HepG2 (cell line): ENCODE results near the gene TBC1D32. TPM values are rescaled to one million over a fixed set of nuclear protein-coding genes. Genes with fewer than 3 reads are reported as not detected.

Source experiments
- ATAC-seq: fragments of 200-7000 bp; cut with Tn5 transposase; 3 replicates; pipeline ENCODE4 v1.9.1; 2020; ENCODE audit warnings: mild to moderate bottlenecking, moderate library complexity
- BruUV-seq: library from RNA; stranded (reverse); fragments of 400-500 nt; replicated peaks from 2 replicates; lab custom pipeline; 2021; lab: Mats Ljungman, UMichigan
- CTCF ChIA-PET: fragments of 300-600 bp; formaldehyde crosslinking; extraction: SDS; loops from one replicate; lab custom pipeline; 2021; ENCODE audit warnings: low total read pairs, inconsistent platforms, low intra/inter-chr PET ratio; lab: Yijun Ruan, JAX
- POLR2A ChIA-PET: fragments of 350-600 bp; sonication (Branson Sonifier 250); formaldehyde crosslinking; loops from one replicate; lab custom pipeline; 2020; ENCODE audit warnings: antibody characterized with exemption, inconsistent platforms; lab: Yijun Ruan, JAX
- DNase-seq: peaks from one replicate; pipeline ENCODE4 v3.0.0-alpha.2; 2015; ENCODE audit warnings: low spot score
- FAIRE-seq: peaks from 3 replicates; lab custom pipeline; 2011; peaks lifted over from hg19 to GRCh38; lab: Jason Lieb, UNC
- H2AFZ ChIP-seq: one replicate; pipeline ENCODE4 v1.6.1; 2011; ENCODE audit warnings: low read length, inconsistent platforms
- H3K27ac ChIP-seq: fragments of 300-600 bp; 3 replicates; pipeline ENCODE4 v1.8.0; 2011; ENCODE audit warnings: mixed run types, mild to moderate bottlenecking, mixed read lengths, low read length, inconsistent platforms; ENCODE audit not compliant: insufficient read depth; ENCODE audit errors: extremely low read length
- H3K27me3 ChIP-seq, 2 experiments: fragments of 200-600 bp in 1 of 2; 2 replicates in 1 of 2; 3 replicates in 1 of 2; pipeline versions ENCODE4 v1.6.0 to v1.8.0; 2011; ENCODE audit warnings: low read length in 2 of 2, mild to moderate bottlenecking in 2 of 2, moderate library complexity in 2 of 2, inconsistent platforms in 1 of 2; ENCODE audit not compliant: insufficient read depth in 2 of 2, control insufficient read depth in 1 of 2
- H3K36me3 ChIP-seq, 2 experiments: fragments of 200-600 bp in 1 of 2; replicated peaks in 1 of 2; 2 replicates in 1 of 2; 3 replicates in 1 of 2; pipeline versions ENCODE4 v1.5.1 to v1.8.0; 2011; ENCODE audit warnings: low read length in 2 of 2, inconsistent platforms in 1 of 2; ENCODE audit not compliant: insufficient read depth in 2 of 2, control insufficient read depth in 1 of 2
- H3K4me1 ChIP-seq: 2 replicates; pipeline ENCODE4 v1.5.1; 2012; ENCODE audit warnings: low read length, inconsistent platforms; ENCODE audit not compliant: insufficient read depth
- H3K4me2 ChIP-seq: 2 replicates; pipeline ENCODE4 v1.6.0; 2011; ENCODE audit warnings: low read depth, low read length, inconsistent platforms
- H3K4me3 ChIP-seq, 3 experiments: fragments of 200-600 bp in 1 of 3; sonication (generic), shearing (Covaris generic) in 1 of 3; replicated peaks in 1 of 3; 2 replicates each; pipeline ENCODE4 v1.5.1; 2011 to 2016; ENCODE audit warnings: low read length in 3 of 3, inconsistent platforms in 2 of 3, low read depth in 2 of 3, mild to moderate bottlenecking in 2 of 3, control low read depth in 1 of 3, mixed read lengths in 1 of 3; ENCODE audit not compliant: insufficient read depth in 1 of 3
- H3K79me2 ChIP-seq: one replicate; pipeline ENCODE4 v1.6.1; 2011; ENCODE audit warnings: low read length, inconsistent platforms; ENCODE audit not compliant: insufficient read depth
- H3K9ac ChIP-seq: 2 replicates; pipeline ENCODE4 v1.6.0; 2011; ENCODE audit warnings: mild to moderate bottlenecking, low read depth, low read length, inconsistent platforms; ENCODE audit not compliant: insufficient read depth
- H3K9me3 ChIP-seq: 2 replicates; pipeline ENCODE4 v1.5.1; 2012; ENCODE audit warnings: mild to moderate bottlenecking, low read length
- H4K20me1 ChIP-seq: 2 replicates; pipeline ENCODE4 v1.6.0; 2011; ENCODE audit warnings: inconsistent platforms, mild to moderate bottlenecking, low read length, moderate library complexity; ENCODE audit not compliant: insufficient read depth
- HNF4A ChIP-seq: sonication (generic); formaldehyde crosslinking; IDR thresholded peaks from 2 replicates; pipeline ENCODE4 v1.4.0; 2020; ENCODE audit warnings: missing genetic modification reagents
- IKZF1 ChIP-seq: fragments of 450-650 bp; IDR thresholded peaks from 2 replicates; pipeline ENCODE4 v1.7.1; 2016
- NFE2 ChIP-seq: sonication (generic); formaldehyde crosslinking; IDR thresholded peaks from 2 replicates; pipeline ENCODE4 v1.4.0; 2020; ENCODE audit warnings: missing genetic modification reagents
- RNF219 ChIP-seq: sonication (generic); formaldehyde crosslinking; IDR thresholded peaks from 2 replicates; pipeline ENCODE4 v1.5.0; 2020; ENCODE audit warnings: mild to moderate bottlenecking, missing genetic modification reagents
- SIN3A ChIP-seq: IDR thresholded peaks from 2 replicates; pipeline ENCODE4 v1.6.1; 2011; ENCODE audit warnings: low read depth, mild to moderate bottlenecking, control low read depth, low read length, borderline replicate concordance
- SMYD3 ChIP-seq: sonication (generic); formaldehyde crosslinking; IDR thresholded peaks from 2 replicates; pipeline ENCODE4 v1.8.1; 2023; ENCODE audit warnings: mild to moderate bottlenecking, missing genetic modification reagents
- SP2 ChIP-seq: sonication (generic); formaldehyde crosslinking; IDR thresholded peaks from 2 replicates; pipeline ENCODE4 v1.5.1; 2020; ENCODE audit warnings: mild to moderate bottlenecking, missing genetic modification reagents
- TRAFD1 ChIP-seq: sonication (generic); formaldehyde crosslinking; IDR thresholded peaks from 2 replicates; pipeline ENCODE4 v1.5.1; 2020; ENCODE audit warnings: missing genetic modification reagents, mild to moderate bottlenecking, borderline replicate concordance
- USF2 ChIP-seq, 2 experiments: sonication (generic) in 1 of 2; formaldehyde crosslinking in 1 of 2; IDR thresholded peaks; 2 replicates each; pipeline versions ENCODE4 v1.5.1 to v1.6.1; 2011 to 2020; ENCODE audit warnings: borderline replicate concordance in 1 of 2, low read depth in 1 of 2, low read length in 1 of 2, mild to moderate bottlenecking in 1 of 2, missing genetic modification reagents in 1 of 2, moderate library complexity in 1 of 2
- ZBTB42 ChIP-seq: sonication (generic); formaldehyde crosslinking; IDR thresholded peaks from 2 replicates; pipeline ENCODE4 v1.5.0; 2020; ENCODE audit warnings: mild to moderate bottlenecking, missing genetic modification reagents
- ZFP37 ChIP-seq: sonication (generic); formaldehyde crosslinking; IDR thresholded peaks from 2 replicates; pipeline ENCODE4 v1.4.0; 2020; ENCODE audit warnings: missing genetic modification reagents, borderline replicate concordance
- WGBS: methylation state at CpG from one replicate; pipeline ENCODE4 v1.1.6; 2017; ENCODE audit warnings: low lambda C conversion rate; 5-methylcytosine and 5-hydroxymethylcytosine counted together
- in situ Hi-C: cut with HindIII; loops from 2 replicates; pipeline ENCODE4 v1.10.0; 2017; ENCODE audit warnings: low pct_unique_long_range_greater_than_20kb; ENCODE audit not compliant: extremely low pct_ligation_motif_present
- intact Hi-C: fragments of 100-400 bp; cut with micrococcal nuclease; formaldehyde crosslinking; loops from one replicate; pipeline ENCODE4 v1.10.0; 2022; ENCODE audit not compliant: unreplicated experiment
- polyA plus RNA-seq, 8 experiments: library from polyadenylated mRNA; depleted of rRNA in 3 of 8; stranded (reverse) in 7 of 8; unstranded in 1 of 8; fragments of >200 nt; fragmentation: Illumina TruSeq in 4 of 8; extraction: Trizol in 4 of 8; gene quantifications; 2 replicates each; pipeline versions ENCODE4 v1.2.1 to v1.2.3, GENCODE V29; 2011 to 2016; ENCODE audit warnings: low read depth in 4 of 8, missing spikeins in 1 of 8, mixed read lengths in 1 of 8; ENCODE audit not compliant: insufficient read depth in 1 of 8
- total RNA-seq, 5 experiments: library from RNA; depleted of rRNA; stranded (reverse); fragments of >200 nt; fragmentation: Illumina TruSeq; extraction: Trizol; gene quantifications; 2 replicates each; pipeline ENCODE4 v1.2.3, GENCODE V29; 2016; ENCODE audit warnings: low read depth in 1 of 5

TBC1D32 gene
- total and polyA plus RNA-seq, 2 of the 13 experiments (the other 11 are each of a cell fraction or from before 2014, with no cell fraction given) = 2.0 to 4.8 TPM

- H3K27ac ChIP-seq = no peak overlapping the region
- no peaks in the 10 kb centered on the region for H3K9me3 ChIP-seq
- FAIRE-seq (no peak), DNase-seq (no peak), ATAC-seq (no peak)
- no peaks in the 10 kb centered on the region for H3K79me2 ChIP-seq
- no TSS peak for BruUV-seq
- no peak overlapping the region for H3K4me3 ChIP-seq
- ChIA-PET POLR2A (no interaction called here), CTCF (no interaction called here)
- no peaks in the 10 kb centered on the region for H3K4me1 ChIP-seq
- H4K20me1 ChIP-seq = no peaks in the 10 kb centered on the region
- 19% methylated on average over 4 of the region's 4 CpGs for WGBS
- H3K27me3 ChIP-seq = no peaks in the 10 kb centered on the region
- no peak overlapping the region for H2AFZ ChIP-seq
- no peaks in the 10 kb centered on the region for H3K36me3 ChIP-seq
- intact Hi-C loops (no loop called here), in situ Hi-C loops (no loop called here)
- no peak overlapping the region for H3K9ac ChIP-seq
- H3K4me2 ChIP-seq = no peak overlapping the region
- no peak for TF ChIP-seq USF2 (IDR thresholded peaks at IDR 0.05; ENCODE audit: low read depth, low read length)
- TF ChIP-seq USF2 (CRISPR knock-in tag; IDR thresholded peaks at IDR 0.05; ENCODE audit: borderline replicate concordance) = no peak
- no peak for TF ChIP-seq ZFP37 (CRISPR knock-in tag)
- no peak for TF ChIP-seq SMYD3 (CRISPR knock-in tag)
- no peak for TF ChIP-seq HNF4A
- TF ChIP-seq ZBTB42 (CRISPR knock-in tag) = no peak
- TF ChIP-seq RNF219 = no peak
- TF ChIP-seq TRAFD1 = no peak
- no peak for TF ChIP-seq SP2 (CRISPR knock-in tag)
- TF ChIP-seq SIN3A = no peak
- no peak for TF ChIP-seq IKZF1
- TF ChIP-seq NFE2 (CRISPR knock-in tag) = no peak
These were observed 223.5 kb downstream of the TBC1D32 start for GRCh38 chr6:121110733-121111132.
